GM23248 (cell line): ENCODE results near the gene CABP4.

ENCODE experiments used
- EZH2 ChIP-seq: fragments of 200-600 bp; sonication (generic); IDR thresholded peaks from 2 replicates; pipeline ENCODE4 v1.6.1; 2018; ENCODE audit warnings: antibody characterized with exemption, mild to moderate bottlenecking; ENCODE audit not compliant: insufficient read depth, poor library complexity, severe bottlenecking
- EZH2phosphoT487 ChIP-seq: fragments of 200-600 bp; sonication (generic); IDR thresholded peaks from 2 replicates; pipeline ENCODE4 v1.6.1; 2018; ENCODE audit warnings: antibody characterized with exemption, moderate library complexity, mild to moderate bottlenecking, low read depth; ENCODE audit not compliant: insufficient read depth

GRCh38 chr11:67408437-67409200 is 46.5 kb upstream of the CABP4 start:
- no peak for TF ChIP-seq EZH2
- no peak for TF ChIP-seq EZH2phosphoT487
